DMS79 (cell line): ENCODE data around the gene MACROD2.

Experiments used
- DNase-seq: peaks from one replicate; lab custom pipeline; 2025; lab: John Stamatoyannopoulos, UW

The MACROD2 gene

DNA sequence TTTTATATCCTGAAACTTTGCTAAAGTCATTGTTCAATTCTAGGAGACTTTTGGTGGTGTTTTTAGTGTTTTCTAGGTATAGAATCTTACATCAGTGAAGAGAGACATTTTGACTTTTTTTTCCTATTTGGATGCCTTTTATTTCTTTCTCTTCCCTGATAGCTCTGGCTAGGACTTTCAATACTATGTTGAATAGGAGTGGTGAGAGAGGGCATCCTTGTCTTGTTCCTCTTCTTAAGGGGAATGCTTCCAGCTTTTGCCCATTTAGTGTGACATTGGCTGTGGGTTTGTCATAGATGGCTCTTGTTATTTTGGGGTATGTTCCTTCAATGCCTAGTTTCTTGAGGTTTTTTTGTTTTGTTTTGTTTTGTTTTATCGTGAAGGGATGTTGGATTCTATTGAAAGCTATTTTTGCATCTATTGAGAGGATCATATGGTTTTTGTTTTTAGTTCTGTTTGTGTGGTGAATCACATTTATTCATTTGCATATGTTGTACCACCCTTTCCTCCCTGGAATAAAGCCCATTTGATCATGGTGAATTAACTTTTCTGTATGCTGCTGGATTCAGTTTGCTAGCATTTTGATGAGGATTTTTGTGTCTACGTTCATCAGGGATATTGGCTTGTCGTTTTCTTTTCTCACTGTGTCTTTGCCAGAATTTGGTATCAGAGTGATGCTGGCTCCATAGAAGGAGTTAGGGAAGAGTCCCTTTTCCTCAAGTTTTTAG lies 882.1 kb downstream of the MACROD2 start:
- no peak for DNase-seq

DNA sequence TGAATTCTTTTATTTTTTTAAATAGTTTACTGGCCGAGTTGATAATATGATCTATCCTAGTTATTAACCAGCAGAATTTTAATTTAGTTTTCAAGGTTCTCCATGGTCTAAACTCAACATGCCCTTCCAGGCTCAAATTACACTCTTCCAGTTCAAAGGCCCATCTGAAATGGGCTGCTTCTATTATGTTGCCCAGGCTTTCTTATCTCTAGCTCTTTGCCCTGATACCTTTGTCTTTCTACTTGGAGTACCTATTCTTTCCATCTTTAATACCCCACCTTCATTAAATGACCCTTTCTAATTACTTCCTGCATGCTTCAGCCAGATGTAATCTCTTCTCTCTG lies 883.3 kb downstream of the MACROD2 start:
- no peak for DNase-seq

DNA sequence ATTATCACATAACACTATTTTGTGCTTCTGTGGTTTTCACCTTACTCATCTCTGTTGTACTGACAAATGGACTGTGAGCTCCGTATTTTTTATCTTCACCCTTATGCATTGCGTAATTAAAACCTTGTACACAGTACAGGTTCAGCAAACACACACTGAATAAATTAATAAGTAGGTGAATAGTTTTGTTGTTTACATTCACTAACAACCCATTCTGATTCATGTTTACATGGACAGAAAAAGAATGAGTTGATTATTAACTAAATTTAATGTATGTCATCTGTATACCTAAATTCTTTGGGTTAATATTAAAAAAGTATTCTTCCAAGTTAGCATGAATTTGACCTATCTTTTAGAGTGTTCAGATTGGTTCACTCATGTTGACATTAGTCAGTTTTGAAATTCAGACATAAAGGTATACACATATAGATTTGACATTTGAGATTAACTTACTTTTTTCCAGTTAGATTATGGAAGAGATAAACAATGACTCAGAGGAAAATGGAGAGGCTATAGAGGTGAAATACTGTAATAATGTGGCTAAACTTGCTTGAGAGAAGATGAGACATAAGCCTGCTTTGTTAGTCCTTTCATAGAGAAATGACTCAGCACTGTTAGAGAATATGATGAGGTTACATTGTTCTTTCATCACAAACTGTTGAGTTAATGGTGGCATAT lies 883.8 kb downstream of the MACROD2 start:
- DNase-seq: no peak

DNA sequence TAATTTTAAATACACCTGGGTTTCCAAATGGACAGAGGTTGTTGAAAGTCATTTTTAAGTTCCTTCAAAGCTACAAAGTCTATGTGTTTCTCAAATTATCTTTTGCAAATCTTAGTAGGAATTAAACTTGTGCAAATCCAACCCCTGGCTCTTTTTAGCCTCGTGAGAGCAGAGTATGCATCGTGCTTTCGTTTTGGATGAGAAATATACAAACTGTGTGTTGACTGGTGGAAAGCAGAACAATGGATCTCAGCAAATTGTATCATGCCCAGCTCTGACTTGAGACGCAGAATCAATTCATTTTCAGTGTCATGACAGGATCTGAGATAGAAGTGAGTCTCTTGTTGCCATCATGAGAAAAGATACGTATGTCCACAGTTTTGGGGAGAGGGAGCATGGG lies 884.5 kb downstream of the MACROD2 start:
- DNase-seq: no peak

DNA sequence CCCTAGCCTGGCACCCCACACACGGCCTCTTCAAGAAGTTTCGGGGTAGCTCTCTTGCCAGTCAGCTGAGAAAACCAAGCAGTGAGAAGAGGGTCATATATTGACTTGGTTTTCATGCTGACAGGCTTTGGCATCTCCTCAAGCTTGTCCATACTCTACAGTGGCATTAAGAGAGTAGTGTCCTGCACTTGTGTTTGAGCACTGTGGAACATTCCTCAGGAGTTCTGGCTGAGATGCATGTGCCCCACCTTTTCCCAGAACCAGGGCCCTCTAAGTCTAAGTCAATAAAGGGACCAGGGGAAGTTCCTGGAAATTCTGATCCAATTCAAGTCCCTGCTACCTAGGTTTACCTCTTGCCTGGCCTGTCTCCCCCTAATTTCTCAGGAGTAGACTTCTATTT lies 886.2 kb downstream of the MACROD2 start:
- DNase-seq: no peak

DNA sequence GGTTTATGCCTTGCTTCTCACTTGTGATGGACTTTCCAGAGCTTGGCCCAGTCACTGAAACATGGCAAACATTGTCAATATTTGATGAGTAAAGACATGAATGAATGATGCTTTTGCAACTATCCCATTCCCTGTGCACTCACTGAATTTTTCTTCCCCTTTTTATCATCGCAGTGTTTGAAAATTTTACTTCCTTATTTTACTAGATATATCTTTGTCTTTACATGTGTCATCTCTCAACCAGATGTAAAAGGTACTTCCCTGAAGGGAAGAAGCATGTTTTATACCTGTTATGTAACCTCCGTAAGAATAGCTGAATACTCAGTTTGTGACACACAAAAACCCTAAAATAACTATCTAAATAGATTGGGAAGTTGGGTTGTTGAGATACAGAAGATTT lies 886.8 kb downstream of the MACROD2 start:
- DNase-seq: no peak

DNA sequence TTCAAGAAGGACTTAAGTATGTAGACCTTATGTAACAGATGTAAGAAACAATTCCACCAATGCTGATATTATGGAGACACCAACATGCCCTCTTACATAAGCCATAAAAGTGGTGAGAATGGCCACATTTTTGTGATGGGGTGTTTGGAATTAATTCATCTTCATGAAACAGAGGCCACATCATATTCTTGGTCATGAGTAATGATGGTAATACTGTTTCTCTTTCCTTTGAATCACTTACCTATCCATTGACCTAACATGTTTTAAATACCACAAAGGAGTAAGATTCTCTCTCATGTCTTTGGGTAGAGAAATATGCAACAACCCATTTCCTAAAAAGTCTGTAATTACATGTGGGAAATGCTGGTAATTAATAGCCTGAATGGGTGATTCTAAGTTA lies 887.5 kb downstream of the MACROD2 start:
- no peak for DNase-seq

DNA sequence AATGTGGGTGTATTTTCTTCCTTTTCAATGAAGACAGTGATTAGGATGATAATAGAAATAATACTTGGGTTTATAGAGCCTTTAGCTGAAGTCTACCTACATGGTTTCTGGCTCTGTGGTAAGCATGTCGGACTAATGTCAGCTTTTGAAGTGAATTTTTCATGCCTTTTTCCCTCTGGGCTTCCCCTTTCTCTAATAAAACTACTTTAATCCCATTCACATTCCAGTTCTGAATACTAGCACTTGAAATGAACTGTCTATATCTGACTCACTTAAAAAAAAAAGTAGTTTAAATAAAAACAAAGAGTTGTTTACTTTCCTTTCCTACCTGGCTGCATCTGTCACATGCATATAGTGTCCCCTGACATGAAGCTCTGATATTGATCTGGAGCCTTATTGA lies 888.0 kb downstream of the MACROD2 start:
- no peak for DNase-seq

DNA sequence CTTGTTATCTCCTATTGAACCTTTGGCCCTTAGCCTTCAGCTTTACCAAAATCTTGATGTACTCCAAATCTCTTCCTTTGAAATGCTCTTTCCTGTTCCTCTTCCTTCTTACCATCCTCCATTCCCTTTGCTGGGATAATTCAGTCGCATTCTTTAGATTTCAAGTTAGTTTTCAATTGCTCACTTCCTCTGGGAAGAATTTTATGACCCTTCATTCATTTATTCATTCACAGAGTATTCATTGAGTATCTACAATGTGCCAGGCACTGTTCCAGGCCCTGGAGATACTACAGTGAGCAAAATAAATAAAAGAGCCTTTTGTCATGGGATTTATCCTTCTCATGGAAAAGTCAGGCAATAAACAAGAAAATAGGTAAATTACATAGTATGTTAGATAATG lies 890.3 kb downstream of the MACROD2 start:
- no peak for DNase-seq

DNA sequence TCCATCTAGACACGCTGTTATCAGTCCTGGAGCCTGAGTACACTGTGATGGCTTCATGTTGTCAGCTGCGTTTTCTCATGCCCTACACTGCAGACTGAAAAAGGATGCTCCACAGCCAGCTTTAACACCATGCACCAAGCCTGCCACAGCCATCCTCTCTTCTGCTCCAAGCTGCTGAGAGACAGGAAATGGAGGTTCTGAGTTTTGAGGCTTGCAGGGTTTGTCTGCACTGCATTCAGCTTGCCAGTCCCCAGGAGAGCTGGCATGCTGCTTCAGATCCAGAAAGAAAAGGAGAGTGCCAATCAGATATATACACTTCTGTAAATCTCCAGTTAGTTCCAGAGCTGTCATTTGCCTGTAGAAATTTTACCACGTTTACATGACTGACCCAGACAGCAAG lies 892.8 kb downstream of the MACROD2 start:
- DNase-seq: no peak

DNA sequence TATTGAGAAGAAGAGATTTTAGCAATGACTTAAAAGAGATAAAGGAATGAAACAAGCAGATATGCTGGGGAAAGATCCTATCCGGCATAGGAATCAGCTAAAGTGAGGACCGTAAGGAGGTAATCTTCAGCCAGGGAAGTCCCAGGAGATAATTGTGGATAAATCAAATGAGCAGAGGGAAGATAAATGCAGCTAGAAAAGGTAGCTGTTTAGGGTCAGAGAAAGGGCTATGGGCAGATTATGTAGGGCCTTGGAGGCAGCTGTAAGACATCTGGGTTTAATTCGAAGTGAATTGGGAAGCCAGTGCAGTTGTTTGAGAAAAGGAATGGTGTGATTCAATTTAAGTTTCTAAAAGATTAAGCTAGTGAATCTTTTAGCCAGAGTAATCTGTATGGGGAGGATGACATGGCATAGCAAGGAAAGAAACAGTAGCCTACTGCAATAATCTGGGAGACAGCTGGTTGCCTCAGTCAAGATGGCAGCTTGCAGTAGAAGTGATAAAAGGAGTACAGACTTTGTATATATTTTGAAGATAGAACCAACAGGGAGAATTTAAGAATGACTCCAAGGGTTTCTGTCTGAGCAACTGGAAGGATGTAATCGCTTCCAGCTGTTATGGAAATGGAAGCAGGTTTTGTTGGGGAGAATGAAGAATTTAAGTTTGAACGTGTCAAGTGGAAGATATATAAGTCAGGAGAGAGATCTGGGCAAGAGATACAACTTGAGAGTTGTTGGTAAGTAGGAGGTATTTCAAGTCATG lies 894.4 kb downstream of the MACROD2 start:
- no peak for DNase-seq

DNA sequence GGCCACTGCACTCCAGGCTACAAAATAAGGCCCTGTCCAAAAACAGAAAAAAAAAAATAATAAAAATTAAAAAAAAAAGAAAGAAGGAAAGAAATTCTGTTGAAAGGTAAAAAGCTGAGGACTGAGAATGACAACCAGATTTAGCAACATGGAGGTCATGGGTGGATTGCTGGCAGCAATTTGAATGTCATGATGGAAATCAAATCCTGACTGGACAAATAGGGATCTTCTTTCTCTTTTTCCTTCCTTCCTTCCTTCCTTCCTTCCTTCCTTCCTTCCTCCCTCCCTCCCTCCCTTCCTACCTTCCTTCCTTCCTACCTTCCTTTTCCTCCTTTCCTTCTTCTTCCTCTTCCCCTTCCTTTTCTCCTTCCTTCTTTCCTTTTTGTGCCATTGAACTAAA lies 895.4 kb downstream of the MACROD2 start:
- no peak for DNase-seq

DNA sequence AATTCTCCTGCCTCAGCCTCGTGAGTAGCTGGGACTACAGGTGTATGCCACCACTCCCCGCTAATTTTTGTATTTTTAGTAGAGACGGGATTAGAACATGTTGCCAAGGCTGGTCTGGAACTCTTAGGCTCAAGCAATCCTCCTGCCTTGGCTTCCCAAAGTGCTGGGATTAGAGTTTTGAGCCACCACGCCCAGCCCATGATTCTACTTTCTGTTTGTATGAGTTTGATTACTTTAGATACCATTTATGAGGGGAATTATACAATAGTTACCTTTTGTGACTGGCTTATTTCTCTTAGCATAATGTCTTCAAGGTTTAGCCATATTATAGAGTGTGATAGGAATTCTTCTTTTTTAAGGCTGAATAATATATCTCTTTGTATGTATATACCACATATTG lies 897.5 kb downstream of the MACROD2 start:
- DNase-seq: no peak

DNA sequence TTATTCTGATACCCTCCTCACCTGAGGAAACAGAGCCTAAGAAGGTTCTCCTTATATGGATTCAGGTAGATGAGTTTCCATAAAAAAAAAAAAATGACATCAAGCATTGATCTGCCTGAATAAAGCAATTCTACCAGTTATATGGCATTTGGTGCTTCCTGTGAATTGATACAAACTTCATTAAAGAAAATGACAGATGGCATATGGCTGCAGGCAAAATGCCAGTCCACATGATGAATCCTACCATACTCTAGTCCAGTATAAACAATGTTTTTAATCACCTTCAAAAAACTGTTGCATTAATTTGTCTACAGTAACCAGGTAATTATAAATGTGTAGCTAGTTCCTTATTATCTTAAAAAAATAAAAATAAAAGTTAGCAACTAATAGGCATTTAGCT lies 901.3 kb downstream of the MACROD2 start:
- no peak for DNase-seq

DNA sequence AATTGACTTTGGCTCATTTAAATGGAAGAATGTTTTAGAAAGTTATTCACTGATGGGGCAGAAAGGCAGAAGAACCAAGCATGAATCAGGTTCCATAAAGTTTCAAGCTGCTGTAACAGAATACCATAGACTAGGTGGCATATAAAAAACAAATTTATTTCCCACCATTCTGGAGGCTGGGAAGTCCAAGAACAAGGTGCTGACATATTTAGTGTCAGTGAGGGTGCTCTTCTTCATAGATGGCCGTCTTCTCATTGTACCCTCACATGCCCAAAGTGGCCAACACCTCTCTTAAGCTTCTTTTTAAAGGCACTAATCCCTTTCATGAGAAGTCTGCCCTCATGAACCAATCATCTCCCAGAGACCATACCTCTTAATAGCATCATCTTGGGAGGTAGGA lies 902.3 kb downstream of the MACROD2 start:
- no peak for DNase-seq

DNA sequence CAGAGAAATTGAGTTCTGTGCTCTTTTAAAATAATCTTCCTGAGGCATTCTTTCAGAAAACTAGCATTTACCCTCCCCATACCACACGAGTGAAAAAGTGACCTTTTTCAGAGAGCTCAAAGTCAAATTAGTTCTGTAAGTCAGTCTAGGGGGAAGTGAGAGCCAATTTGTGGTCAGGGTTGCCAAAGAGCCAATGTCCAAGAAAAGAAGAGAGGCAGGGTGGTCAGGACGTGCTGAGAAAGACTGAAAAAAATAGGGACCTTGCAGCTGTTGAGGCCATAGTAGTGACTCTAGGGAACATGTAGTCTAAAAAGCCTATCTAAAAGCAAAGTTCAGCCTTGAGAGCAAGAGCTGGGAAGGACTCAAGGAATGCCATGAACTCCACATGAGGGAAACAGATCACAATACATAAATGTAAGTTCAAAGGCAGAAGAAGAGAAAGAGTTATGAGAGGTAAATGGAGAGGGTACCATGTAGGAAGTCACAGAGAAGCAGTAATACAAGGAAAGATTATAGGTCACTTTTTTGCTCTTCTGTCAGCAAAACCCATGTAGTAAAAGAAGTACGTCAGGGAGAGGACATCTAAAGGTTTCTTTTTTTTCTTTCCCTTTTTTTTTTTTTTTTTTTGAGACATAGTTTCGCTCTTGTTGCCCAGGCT lies 907.2 kb downstream of the MACROD2 start:
- no peak for DNase-seq

DNA sequence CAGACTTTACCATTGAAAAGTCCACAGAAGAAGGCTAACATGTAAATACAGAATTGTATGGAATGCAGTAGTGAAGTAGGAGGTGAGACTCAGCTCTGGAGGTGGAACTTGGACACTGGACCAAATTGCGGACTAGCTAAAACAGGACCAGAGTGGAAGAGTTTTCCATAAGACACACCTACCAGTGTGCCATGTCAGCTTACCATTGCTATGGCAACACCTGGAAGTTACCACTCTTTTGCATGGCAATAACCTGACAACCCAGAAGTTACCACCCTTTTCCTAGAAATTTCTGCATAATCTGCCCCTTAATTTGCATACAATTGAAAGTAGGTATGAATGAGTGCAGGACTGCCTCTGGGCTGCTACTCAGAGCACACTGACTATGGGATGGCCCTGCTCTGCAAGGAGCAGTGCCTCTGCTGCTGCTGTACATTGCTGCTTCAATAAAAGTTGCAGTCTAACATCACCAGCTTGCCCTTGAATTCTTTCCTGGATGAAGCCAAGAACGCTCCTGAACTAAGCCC lies 911.7 kb downstream of the MACROD2 start:
- no peak for DNase-seq

DNA sequence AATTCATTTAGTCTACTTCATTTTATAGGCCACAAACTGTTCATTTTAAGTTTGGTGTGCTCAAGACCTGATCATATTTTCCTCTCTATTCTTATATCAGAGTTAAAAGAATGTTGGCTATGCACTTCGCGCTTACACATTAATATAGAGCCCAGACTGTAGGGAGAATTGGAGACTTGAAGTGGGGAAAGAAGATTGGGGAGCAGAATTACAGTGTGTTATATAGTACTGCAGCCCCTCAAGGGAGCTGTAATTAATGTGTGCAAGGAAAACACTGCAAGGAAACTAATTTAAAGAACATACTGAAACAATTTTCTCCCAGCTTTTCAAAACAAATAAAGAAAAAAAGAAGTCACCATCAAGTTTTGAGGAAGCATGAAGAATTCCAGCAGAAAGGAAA lies 914.8 kb downstream of the MACROD2 start:
- DNase-seq: no peak

DNA sequence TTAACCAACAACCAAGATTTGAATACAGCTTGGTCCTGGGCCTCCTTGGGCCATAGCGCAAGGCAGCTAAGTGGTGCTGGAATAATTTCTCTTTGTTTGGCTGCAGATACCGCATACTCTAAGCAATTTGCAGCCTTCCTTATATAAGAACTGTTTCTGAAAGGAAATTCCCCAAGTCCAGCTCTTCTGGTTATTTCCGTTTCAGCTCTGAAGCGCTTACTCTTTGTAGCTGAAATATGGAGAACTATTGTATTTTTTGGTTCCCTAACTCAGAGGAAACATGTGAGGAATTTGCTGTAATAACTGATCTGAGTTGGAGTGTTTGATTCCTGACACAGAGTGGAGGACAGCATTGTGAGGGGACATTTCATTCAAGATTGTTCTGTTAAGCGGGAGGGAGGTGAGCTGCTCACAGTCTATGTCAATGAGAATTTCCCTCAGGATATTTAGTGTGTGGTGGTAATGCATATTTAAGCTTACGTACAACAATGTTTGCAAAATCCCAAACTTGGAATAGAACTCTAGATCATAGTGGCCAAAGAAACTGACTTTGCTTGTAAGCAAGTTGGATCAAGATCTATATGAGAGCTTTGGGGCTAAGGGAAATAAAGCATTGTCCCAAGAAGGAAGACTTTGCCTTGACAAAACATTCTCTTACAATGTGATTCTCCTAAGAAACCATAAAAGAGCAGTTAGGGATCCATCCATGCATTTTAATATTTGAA lies 918.7 kb downstream of the MACROD2 start:
- DNase-seq: no peak

DNA sequence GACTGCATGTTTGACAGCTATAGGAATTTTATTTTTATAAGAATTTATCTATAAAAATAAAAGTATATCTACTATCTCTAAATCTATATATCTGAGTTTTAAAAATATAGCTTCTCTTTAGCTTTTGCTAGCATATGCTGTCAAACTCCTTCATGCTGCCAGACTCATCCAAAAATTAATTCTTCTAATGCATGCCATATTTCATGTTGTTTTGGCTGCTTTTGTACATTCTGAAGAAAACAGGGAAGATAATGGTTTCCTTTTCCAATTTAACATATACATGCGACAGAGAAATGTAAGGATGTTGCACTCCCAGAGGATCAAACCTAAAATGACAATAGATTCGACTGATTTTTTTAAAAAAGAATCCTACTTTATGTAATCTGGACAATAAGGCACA lies 919.3 kb downstream of the MACROD2 start:
- no peak for DNase-seq

DNA sequence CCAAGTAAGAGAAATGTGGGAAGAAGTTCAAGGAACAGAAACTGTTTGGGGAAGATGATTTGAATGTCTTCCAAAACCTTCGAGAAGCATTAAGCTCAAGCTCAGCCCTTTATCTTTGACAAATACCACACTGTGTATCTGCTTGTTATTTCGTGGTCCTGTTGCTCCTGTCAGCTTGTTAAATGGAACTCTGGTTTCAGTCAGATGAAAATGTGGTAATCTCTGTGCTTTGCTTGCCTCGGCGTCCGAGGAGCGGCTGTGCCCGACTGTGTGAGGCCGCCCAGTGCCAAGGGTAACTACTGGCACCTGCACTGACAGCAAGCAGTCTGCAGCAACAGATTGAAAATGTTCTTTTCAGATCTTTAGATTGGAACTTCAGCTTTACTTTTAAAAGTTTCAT lies 920.0 kb downstream of the MACROD2 start:
- no peak for DNase-seq

DNA sequence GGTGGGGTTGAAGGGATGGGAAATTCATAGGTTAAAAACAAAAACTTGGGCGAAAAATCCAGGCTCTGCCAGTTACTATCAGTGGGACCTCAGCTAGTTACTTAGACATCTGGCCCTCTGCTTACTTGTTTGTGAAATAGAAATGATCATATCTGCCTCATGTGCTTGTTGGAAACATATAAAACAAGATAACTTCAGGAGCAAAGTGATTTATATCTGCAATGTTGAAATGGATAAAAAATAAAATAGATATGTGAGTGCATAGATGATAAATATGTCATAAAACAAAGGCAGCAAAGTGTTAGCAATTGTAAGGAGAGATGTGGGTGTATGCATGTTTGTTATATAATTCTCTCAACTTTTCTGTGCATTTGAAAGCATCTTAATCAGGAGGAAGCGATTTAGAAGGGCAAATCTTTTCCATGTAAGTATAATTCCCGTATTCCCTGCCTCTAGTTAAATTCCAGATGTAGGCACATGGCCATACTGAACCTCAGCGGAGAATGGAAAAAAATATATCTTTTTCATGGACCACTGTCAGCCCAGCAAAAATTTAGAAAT lies 921.1 kb downstream of the MACROD2 start:
- DNase-seq: no peak
